ENCODE measurements around the gene FLAD1. TPM values are rescaled to one million over a fixed set of nuclear protein-coding genes. Genes with fewer than 3 reads are reported as not detected.
A peak's percentile ranks its signal among the peaks of the same experiment; 100 is the strongest.

The FLAD1 gene
- 59.1 TPM for polyA plus RNA-seq (2013, experiment 1 of 4)
- 69.3 TPM for polyA plus RNA-seq (2013, experiment 2 of 4)
- polyA plus RNA-seq (2013, experiment 3 of 4) = 50.1 TPM
- 56.7 TPM for polyA plus RNA-seq (2013, experiment 4 of 4)

DNA sequence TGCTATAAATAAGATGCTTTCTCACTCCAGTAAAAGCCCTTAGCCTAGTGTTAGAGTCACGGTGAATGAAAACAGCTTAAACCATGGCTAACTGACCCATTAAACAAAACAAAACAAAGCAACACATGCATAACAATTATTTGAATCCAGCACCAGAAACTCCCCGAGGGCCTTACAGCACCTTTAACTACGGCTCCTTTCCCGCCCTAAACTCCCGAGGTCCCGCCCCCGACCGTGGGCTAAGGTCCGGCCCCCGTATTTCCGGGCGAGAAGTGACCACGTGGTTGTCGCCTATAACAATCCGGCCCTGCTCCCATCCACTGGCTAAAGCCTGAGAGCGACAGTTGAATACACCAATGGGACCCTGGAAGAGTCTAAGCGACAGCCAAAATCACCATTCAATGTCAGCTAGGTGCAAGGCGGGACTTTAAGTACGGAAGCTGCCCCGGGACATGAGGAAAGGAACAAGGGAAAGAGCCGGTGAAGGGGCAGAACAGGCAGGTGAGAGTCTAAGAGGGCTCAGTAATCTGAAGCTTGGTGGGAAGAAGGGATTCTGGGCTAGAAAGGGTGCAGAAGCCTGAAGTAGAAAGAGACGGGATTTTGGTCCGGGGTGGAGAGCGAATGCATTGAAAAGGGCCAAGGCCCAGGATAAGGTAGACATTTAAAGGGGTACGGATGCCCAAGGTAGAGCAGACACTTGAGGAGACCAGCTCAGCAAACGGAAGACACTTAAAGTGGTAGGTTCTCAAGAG, at the start of gene FLAD1:
Gene FLAD1 (plus strand): TSS at position 448 of the 752 bp plus-strand sequence. CDS start 351 bp downstream, outside the sequence.
- Histone ChIP-seq H3K27me3 (ENCODE audit: control insufficient read depth, insufficient read depth, low read length, poor library complexity, severe bottlenecking) (no peaks in the 10 kb centered on the region), H3K36me3 (ENCODE audit: control insufficient read depth, insufficient read depth, low read length) (peaks cover 19% of the 10 kb centered on the region)

DNA sequence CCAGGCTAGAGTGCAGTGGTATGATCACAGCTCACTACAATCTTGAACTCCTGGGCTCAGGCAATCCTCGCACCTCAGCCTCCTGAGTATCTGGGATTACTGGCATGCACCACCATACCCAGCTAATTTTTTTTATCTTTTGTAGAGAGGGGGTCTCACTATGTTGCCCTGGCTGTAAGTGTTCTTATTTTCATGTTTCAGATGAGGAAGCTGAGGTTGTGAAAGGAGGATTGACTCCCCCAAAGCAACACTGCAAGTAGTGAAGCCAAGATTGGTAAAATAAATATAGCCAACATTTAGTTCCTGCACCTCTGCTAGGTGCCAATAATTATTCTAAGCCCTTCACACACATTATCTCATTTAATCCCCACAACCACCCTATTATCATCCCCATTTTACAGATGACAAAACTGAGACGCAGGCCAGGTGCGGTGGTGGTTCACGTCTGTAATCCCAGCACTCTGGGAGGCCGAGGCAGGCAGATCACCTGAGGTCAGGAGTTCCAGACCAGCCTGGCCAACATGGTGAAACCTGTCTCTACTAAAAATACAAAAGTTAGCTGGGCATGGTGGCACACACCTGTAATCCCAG, 48.7 kb upstream of the FLAD1 start:
- no peaks in the 10 kb centered on the region for H3K36me3 ChIP-seq (ENCODE audit: control insufficient read depth, insufficient read depth, low read length)
- no peak overlapping the region for H3K27ac ChIP-seq (ENCODE audit: insufficient read depth, low read depth, low read length, poor library complexity, severe bottlenecking)
- no peaks in the 10 kb centered on the region for H3K27me3 ChIP-seq (ENCODE audit: control insufficient read depth, insufficient read depth, low read length, poor library complexity, severe bottlenecking)
- 92 to 95% methylated on average over 5 of the region's 5 CpGs for WGBS, 2 experiments
- no peak overlapping the region for H3K4me3 ChIP-seq (ENCODE audit: insufficient read depth, low read depth, low read length)
- no peaks in the 10 kb centered on the region for H3K9me3 ChIP-seq (ENCODE audit: control insufficient read depth, low read length)
- no peaks in the 10 kb centered on the region for H3K4me1 ChIP-seq (ENCODE audit: control insufficient read depth, insufficient read depth, low read length)

More for the DNA sequence above, at the start of gene FLAD1:
- H3K4me3 ChIP-seq (ENCODE audit: insufficient read depth, low read depth, low read length) = peak within 1 kb of the TSS; percentile 79
- H3K4me1 ChIP-seq (ENCODE audit: control insufficient read depth, insufficient read depth, low read length) = peaks cover 12% of the 10 kb centered on the region
- peak within 1 kb of the TSS; percentile 38 for H3K27ac ChIP-seq (ENCODE audit: insufficient read depth, low read depth, low read length, poor library complexity, severe bottlenecking)
- 0% methylated on average over 26 of the region's 26 CpGs for WGBS, 2 experiments
- H3K9me3 ChIP-seq (ENCODE audit: control insufficient read depth, low read length) = no peaks in the 10 kb centered on the region

DNA sequence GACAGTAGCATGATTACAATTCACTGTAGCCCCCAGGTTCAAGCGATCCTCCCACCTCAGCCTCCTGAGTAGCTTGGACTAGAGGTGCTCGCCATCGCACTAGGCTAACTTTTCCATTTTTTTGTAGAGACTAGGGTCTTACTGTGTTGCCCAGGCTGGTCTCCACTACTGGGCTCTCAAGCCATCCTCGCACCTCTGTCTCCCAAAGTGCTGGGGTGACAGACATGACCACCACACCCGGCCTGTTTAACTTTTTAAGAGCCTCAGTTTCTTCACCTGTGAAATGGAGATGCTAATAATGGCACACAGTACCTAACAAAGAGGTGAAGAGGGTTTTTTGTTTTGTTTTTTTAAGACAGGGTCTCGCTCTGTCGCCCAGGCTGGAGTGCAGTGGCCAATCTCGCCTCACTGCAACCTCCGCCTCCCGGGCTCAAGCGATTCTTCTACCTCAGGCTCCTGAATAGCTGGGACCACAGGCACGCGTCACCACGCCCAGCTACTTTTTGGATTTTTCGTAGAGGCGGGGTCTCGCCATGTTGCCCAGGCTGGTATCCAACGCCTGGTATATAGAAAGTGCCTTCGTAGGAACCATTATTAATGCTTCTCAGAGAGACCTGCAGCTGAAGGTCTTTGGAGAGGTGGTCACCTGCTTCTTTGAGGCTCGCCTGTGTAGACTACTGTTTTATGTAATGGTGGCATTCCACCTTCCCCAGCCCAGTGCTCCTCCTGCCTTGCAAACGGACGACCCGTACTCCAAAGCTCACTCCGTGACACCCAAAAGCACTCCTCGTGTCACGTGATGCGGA, 47.2 kb upstream of the FLAD1 start:
- Histone ChIP-seq H3K27ac (ENCODE audit: insufficient read depth, low read depth, low read length, poor library complexity, severe bottlenecking) (peak overlapping the region; percentile 95), H3K36me3 (ENCODE audit: control insufficient read depth, insufficient read depth, low read length) (no peaks in the 10 kb centered on the region), H3K27me3 (ENCODE audit: control insufficient read depth, insufficient read depth, low read length, poor library complexity, severe bottlenecking) (no peaks in the 10 kb centered on the region), H3K4me3 (ENCODE audit: insufficient read depth, low read depth, low read length) (peak overlapping the region; percentile 64), H3K9me3 (ENCODE audit: control insufficient read depth, low read length) (no peaks in the 10 kb centered on the region), H3K4me1 (ENCODE audit: control insufficient read depth, insufficient read depth, low read length) (peaks cover 11% of the 10 kb centered on the region)
- 53 to 55% methylated on average over 27 of the region's 27 CpGs for WGBS, 2 experiments

DNA sequence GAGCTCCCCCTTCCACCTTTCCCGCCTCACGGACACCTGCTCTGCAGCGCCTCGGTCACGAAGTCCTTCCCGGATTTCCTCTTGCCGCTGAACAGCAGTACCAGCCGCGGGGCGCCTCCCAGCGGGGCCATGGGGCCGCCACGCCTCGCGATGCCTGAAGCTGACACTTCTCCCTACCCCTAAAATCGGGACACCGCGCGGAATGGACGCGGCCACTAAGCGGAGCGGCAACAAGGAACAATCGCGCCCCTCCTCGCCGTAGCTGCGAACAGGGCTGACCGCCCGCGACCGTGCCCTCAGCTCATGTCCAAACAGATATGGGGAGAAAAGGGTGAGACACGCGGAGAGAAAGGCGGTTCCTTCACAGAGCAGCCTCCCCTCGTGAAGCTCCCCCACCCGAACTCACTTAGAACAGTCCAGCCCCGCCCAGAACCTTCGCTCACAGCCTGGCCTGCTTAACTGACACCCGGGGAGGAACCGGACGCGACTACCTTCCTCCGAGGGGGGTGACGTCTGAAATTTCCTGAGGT, 46.5 kb upstream of the FLAD1 start, which contains the start of gene PMVK:
Gene PMVK (minus strand): TSS at position 165 of the 530 bp plus-strand sequence. CDS start 34 bp downstream, at position 131.
- Histone ChIP-seq H3K27me3 (ENCODE audit: control insufficient read depth, insufficient read depth, low read length, poor library complexity, severe bottlenecking) (no peaks in the 10 kb centered on the region), H3K9me3 (ENCODE audit: control insufficient read depth, low read length) (no peaks in the 10 kb centered on the region), H3K36me3 (ENCODE audit: control insufficient read depth, insufficient read depth, low read length) (no peaks in the 10 kb centered on the region), H3K4me3 (ENCODE audit: insufficient read depth, low read depth, low read length) (peak within 1 kb of the TSS; percentile 64), H3K27ac (ENCODE audit: insufficient read depth, low read depth, low read length, poor library complexity, severe bottlenecking) (peak within 1 kb of the TSS; percentile 95), H3K4me1 (ENCODE audit: control insufficient read depth, insufficient read depth, low read length) (peaks cover 17% of the 10 kb centered on the region)
- 0 to 1% methylated on average over 45 of the region's 45 CpGs for WGBS, 2 experiments

DNA sequence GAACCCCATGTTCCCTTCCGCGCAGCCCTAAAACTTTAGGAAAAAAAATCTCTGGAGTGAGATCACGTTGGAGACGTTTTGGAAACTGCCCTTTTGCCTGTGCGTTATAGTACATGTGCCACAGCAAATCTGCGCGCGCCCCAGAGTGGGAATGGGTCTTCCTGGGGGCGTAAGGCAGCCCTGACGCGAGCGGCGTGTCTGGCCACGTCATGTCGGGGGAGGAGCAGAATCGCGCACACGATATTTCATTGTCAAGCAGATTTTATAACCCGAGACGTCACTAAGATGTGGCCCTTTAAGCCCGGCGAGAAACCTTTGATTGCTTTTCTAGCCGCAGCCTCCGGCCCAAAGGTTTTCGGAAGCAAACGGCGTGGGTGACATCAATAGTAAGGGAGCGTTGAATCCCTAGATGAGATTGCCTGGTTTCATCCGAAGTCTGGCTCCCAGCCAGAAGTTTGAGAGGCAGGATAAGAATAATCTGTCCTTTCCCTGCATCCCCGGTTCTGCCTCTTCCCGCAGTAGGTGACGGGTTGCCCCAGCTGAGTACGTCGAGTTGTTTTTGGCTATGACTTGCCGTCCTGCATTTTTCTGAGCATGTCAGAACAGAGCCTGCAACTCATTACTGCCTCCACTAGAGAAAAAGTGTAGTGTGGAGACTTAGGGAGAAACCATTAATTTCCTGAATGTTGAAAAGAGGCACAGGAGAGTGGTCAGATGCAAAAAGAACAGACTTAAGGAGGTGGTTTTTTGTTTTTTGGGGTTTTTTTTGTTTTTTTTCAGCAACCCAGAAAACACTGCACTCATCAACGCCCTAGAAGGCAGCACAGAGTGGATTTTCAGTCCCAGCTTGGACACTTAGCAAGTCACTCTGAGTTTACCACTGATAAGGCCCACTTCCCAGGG, 45.8 kb upstream of the FLAD1 start:
- H3K27me3 ChIP-seq (ENCODE audit: control insufficient read depth, insufficient read depth, low read length, poor library complexity, severe bottlenecking) = no peaks in the 10 kb centered on the region
- peaks cover 22% of the 10 kb centered on the region for H3K4me1 ChIP-seq (ENCODE audit: control insufficient read depth, insufficient read depth, low read length)
- H3K9me3 ChIP-seq (ENCODE audit: control insufficient read depth, low read length) = no peaks in the 10 kb centered on the region
- H3K36me3 ChIP-seq (ENCODE audit: control insufficient read depth, insufficient read depth, low read length) = no peaks in the 10 kb centered on the region
- 2 to 3% methylated on average over 36 of the region's 36 CpGs for WGBS, 2 experiments
- H3K4me3 ChIP-seq (ENCODE audit: insufficient read depth, low read depth, low read length) = peak overlapping the region; percentile 64
- H3K27ac ChIP-seq (ENCODE audit: insufficient read depth, low read depth, low read length, poor library complexity, severe bottlenecking) = peak overlapping the region; percentile 95

DNA sequence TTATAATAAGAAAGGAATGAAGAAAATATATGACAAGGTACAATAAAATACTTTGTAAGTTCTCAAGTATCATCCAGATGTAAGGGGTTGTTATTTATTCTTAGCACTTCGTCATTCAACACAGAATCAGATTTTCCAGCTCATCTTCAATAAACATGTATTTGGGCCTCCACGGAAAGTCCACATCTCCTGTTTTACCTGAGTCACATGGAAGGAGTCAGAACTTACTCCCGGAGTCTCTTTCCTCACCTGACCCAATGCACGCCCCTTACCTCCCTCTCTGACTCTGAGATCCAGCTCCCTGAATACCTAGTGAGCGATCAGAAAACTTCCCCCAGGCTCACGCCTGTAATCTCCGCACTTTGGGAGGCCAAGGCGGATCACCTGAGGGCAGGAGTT, 45.2 kb upstream of the FLAD1 start:
- Histone ChIP-seq H3K27ac (ENCODE audit: insufficient read depth, low read depth, low read length, poor library complexity, severe bottlenecking) (no peak overlapping the region), H3K4me3 (ENCODE audit: insufficient read depth, low read depth, low read length) (no peak overlapping the region), H3K27me3 (ENCODE audit: control insufficient read depth, insufficient read depth, low read length, poor library complexity, severe bottlenecking) (no peaks in the 10 kb centered on the region), H3K4me1 (ENCODE audit: control insufficient read depth, insufficient read depth, low read length) (peaks cover 22% of the 10 kb centered on the region), H3K9me3 (ENCODE audit: control insufficient read depth, low read length) (no peaks in the 10 kb centered on the region), H3K36me3 (ENCODE audit: control insufficient read depth, insufficient read depth, low read length) (no peaks in the 10 kb centered on the region)
- 88 to 92% methylated on average over 8 of the region's 8 CpGs for WGBS, 2 experiments

DNA sequence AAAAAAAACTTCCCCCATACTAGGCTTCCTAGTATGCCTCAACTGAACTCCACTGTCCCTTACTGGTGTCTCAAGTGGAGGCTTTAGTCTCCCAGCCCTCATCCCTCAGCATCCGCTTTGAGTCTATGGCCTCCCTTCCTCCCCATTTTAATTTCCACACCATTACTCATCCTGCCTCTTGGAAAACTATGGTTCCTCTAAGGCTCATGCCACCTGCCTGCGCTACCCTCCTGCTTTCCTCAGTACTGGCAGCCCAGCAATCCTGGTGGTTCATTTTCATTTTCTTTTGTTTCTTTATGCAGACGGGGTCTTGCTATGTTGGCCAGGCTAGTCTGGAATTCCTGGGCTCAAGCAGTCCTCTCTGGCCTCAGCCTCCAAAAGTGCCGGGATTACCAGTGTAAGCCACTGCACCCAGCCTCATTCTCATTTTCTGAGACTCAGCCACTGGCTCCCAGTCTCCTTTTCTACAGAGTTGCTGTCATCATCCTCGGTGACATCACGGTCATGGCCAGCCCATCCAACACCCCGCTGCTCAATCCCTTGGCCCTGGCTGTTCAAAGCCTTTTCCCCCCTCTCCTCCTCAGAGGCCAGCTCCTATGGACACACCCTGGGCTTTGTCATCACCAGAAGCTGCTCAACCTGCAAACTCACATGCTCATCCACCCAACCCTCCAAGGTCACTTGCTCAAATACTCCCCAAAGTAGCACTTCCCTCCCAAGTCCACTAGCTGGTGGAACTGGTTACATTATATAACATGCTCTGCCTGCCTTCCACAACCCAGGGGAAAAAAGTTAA, 44.3 kb upstream of the FLAD1 start:
- Histone ChIP-seq H3K9me3 (ENCODE audit: control insufficient read depth, low read length) (no peaks in the 10 kb centered on the region), H3K36me3 (ENCODE audit: control insufficient read depth, insufficient read depth, low read length) (no peaks in the 10 kb centered on the region), H3K27ac (ENCODE audit: insufficient read depth, low read depth, low read length, poor library complexity, severe bottlenecking) (no peak overlapping the region), H3K4me3 (ENCODE audit: insufficient read depth, low read depth, low read length) (no peak overlapping the region), H3K27me3 (ENCODE audit: control insufficient read depth, insufficient read depth, low read length, poor library complexity, severe bottlenecking) (no peaks in the 10 kb centered on the region), H3K4me1 (ENCODE audit: control insufficient read depth, insufficient read depth, low read length) (peaks cover 22% of the 10 kb centered on the region)
- WGBS, 2 experiments = 94 to 96% methylated on average over 7 of the region's 7 CpGs

DNA sequence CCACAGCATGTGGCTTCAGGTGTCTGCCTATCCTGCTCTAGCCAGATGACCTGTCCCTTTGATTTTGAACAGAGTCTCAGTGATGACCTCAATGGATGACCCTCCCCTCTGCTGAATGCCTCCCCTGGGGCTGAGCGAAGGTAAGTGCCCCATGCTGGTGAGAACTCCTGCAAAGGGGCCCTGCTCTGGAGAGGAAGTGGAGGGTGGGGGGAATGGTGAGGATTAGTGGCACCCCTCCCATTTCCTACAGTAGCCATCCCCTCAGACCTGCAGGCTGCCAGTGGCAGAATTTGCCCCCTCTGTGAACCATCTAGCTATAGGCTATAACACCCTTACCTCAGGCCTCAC, 43.0 kb upstream of the FLAD1 start:
- Histone ChIP-seq H3K4me3 (ENCODE audit: insufficient read depth, low read depth, low read length) (no peak overlapping the region), H3K4me1 (ENCODE audit: control insufficient read depth, insufficient read depth, low read length) (peaks cover 22% of the 10 kb centered on the region), H3K36me3 (ENCODE audit: control insufficient read depth, insufficient read depth, low read length) (peaks cover 5% of the 10 kb centered on the region), H3K27me3 (ENCODE audit: control insufficient read depth, insufficient read depth, low read length, poor library complexity, severe bottlenecking) (no peaks in the 10 kb centered on the region), H3K9me3 (ENCODE audit: control insufficient read depth, low read length) (no peaks in the 10 kb centered on the region), H3K27ac (ENCODE audit: insufficient read depth, low read depth, low read length, poor library complexity, severe bottlenecking) (no peak overlapping the region)
- 50 to 78% methylated on average over 1 of the region's 1 CpG for WGBS, 2 experiments

Measured in ectodermal cell (in vitro differentiated cells).